Sigmoid colon (tissue), 4 donors: ENCODE results near the gene NRAP.

ENCODE experiments used
- EP300 ChIP-seq, 4 donors: sonication (generic); formaldehyde crosslinking; IDR thresholded peaks; one replicate each; pipeline ENCODE4 v1.6.1; 2017; ENCODE audit warnings: antibody characterized with exemption in 4 of 4
- POLR2A ChIP-seq, 2 donors: fragments of 450-650 bp; IDR thresholded peaks; one replicate each; pipeline ENCODE4 v1.6.1; 2016; ENCODE audit warnings: antibody characterized with exemption in 2 of 2, mild to moderate bottlenecking in 2 of 2, moderate library complexity in 2 of 2
- TF ChIP-seq, protein P1 (sequence below), 4 experiments: fragments of 450-650 bp in 3 of 4; fragments of 200-600 bp in 1 of 4; IDR thresholded peaks; one replicate each; pipeline ENCODE4 v1.5.1; 2016 to 2019; ENCODE audit warnings: antibody characterized with exemption in 4 of 4, mild to moderate bottlenecking in 3 of 4, moderate library complexity in 2 of 4

DNA sequence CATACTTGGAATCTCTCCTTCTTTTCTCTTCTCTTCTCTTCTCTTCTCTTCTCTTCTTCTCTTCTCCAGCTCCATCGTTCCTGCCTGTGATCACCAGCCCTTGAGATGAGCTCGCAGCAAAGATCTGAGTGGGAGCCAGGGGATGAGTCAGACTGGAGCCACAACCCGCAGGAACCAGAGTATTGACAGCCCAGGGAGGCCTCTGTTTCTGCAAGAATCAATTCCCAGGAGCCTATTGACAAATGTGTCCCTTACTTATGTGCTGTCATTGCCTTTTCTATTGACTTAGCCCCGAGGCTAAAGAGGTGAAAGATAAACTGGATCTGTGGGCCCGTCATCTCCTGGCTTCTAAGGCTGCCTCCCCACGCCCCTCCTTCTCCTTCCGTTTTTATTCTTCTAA lies 124.1 kb downstream of the NRAP start:
- no peak for TF ChIP-seq POLR2A (IDR thresholded peaks at IDR 0.05)
- TF ChIP-seq, protein P1, sequence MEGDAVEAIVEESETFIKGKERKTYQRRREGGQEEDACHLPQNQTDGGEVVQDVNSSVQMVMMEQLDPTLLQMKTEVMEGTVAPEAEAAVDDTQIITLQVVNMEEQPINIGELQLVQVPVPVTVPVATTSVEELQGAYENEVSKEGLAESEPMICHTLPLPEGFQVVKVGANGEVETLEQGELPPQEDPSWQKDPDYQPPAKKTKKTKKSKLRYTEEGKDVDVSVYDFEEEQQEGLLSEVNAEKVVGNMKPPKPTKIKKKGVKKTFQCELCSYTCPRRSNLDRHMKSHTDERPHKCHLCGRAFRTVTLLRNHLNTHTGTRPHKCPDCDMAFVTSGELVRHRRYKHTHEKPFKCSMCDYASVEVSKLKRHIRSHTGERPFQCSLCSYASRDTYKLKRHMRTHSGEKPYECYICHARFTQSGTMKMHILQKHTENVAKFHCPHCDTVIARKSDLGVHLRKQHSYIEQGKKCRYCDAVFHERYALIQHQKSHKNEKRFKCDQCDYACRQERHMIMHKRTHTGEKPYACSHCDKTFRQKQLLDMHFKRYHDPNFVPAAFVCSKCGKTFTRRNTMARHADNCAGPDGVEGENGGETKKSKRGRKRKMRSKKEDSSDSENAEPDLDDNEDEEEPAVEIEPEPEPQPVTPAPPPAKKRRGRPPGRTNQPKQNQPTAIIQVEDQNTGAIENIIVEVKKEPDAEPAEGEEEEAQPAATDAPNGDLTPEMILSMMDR (IDR thresholded peaks at IDR 0.05), result no peak
- no peak for TF ChIP-seq EP300 (IDR thresholded peaks at IDR 0.05)
